Measurements from ENCODE around the gene ATP13A5. TPM values are rescaled to one million over a fixed set of nuclear protein-coding genes. Genes with fewer than 3 reads are reported as not detected.

Gene ATP13A5
- total and polyA plus RNA-seq, 11 donors = not detected

- H3K4me3 ChIP-seq = no peak overlapping the region
- H3K27ac ChIP-seq = no peak overlapping the region
- H3K9me3 ChIP-seq = no peaks in the 10 kb centered on the region
- TF ChIP-seq CTCF (IDR thresholded peaks at IDR 0.05) (no peak), POLR2A (IDR thresholded peaks at IDR 0.05) (no peak)
- no peaks in the 10 kb centered on the region for H3K27me3 ChIP-seq
- ATAC-seq (no peak), DNase-seq (no peak)
- WGBS, 4 donors = 81 to 87% (median 85%) methylated on average over 3 of the region's 3 CpGs
- H3K36me3 ChIP-seq = no peaks in the 10 kb centered on the region
- intact Hi-C loops (cut with DNase I) = no loop called here
- peaks cover 0 to 4% (median 0%) of the 10 kb centered on the region in 12 donors for H3K4me1 ChIP-seq
Measured at GRCh38 chr3:193269343-193270028, 109.1 kb downstream of the ATP13A5 start.

GRCh38 chr3:193262707-193263106 is 115.8 kb downstream of the ATP13A5 start:
- ATAC-seq = no peak

GRCh38 chr3:193261970-193262369 is 116.6 kb downstream of the ATP13A5 start:
- H3K36me3 ChIP-seq = no peaks in the 10 kb centered on the region
- no peaks in the 10 kb centered on the region for H3K27me3 ChIP-seq
- WGBS, 4 donors = 56 to 86% (median 72%) methylated on average over 1 of the region's 1 CpG
- no peak overlapping the region for H3K27ac ChIP-seq
- peak; percentile 58 to 92 (median 63) for ATAC-seq
- TF ChIP-seq POLR2A (IDR thresholded peaks at IDR 0.05) = no peak
- no peak for TF ChIP-seq CTCF (IDR thresholded peaks at IDR 0.05)
- intact Hi-C loops (cut with DNase I) = no loop called here
- H3K4me3 ChIP-seq = no peak overlapping the region
- H3K9me3 ChIP-seq = no peaks in the 10 kb centered on the region
- no peak for DNase-seq
- no peaks in the 10 kb centered on the region for H3K4me1 ChIP-seq

More at GRCh38 chr3:193262707-193263106, 115.8 kb downstream of the ATP13A5 start:
- Histone ChIP-seq H3K27ac (no peak overlapping the region), H3K9me3 (no peaks in the 10 kb centered on the region), H3K4me3 (no peak overlapping the region), H3K4me1 (no peaks in the 10 kb centered on the region), H3K36me3 (no peaks in the 10 kb centered on the region), H3K27me3 (no peaks in the 10 kb centered on the region)
- intact Hi-C loops (cut with DNase I) = no loop called here
- no peak for DNase-seq
- 84 to 95% (median 93%) methylated on average over 5 of the region's 5 CpGs for WGBS, 4 donors
- peak in 3 of 12 donors; percentile 3 to 20 (median 14) for TF ChIP-seq CTCF (IDR thresholded peaks at IDR 0.05)
- TF ChIP-seq POLR2A (IDR thresholded peaks at IDR 0.05) = no peak

GRCh38 chr3:193253986-193254660 is 124.4 kb downstream of the ATP13A5 start:
- 49 to 71% (median 57%) methylated on average over 3 of the region's 3 CpGs for WGBS, 4 donors
- ATAC-seq = no peak
- H3K27me3 ChIP-seq = no peaks in the 10 kb centered on the region
- no peak overlapping the region for H3K4me3 ChIP-seq
- DNase-seq = no peak
- peaks cover 0 to 15% (median 10%) of the 10 kb centered on the region in 12 donors for H3K9me3 ChIP-seq
- no peak overlapping the region for H3K27ac ChIP-seq
- no peak for TF ChIP-seq POLR2A (IDR thresholded peaks at IDR 0.05)
- peak in 2 of 12 donors; percentile 15 to 33 for TF ChIP-seq CTCF (IDR thresholded peaks at IDR 0.05)
- intact Hi-C loops (cut with DNase I) = no loop called here
- H3K4me1 ChIP-seq = no peaks in the 10 kb centered on the region
- H3K36me3 ChIP-seq = no peaks in the 10 kb centered on the region
